PC-3 (cell line): ENCODE measurements around the gene PSMC6. TPM values are rescaled to one million over a fixed set of nuclear protein-coding genes. Genes with fewer than 3 reads are reported as not detected.

Source experiments
- ATAC-seq: fragments of 200-7000 bp; cut with Tn5 transposase; 2 replicates; pipeline ENCODE4 v1.9.1; 2020; ENCODE audit warnings: mild to moderate bottlenecking, moderate library complexity
- BruUV-seq: library from RNA; stranded (reverse); fragments of 400-500 nt; replicated peaks from 2 replicates; lab custom pipeline; 2021; lab: Mats Ljungman, UMichigan
- CTCF ChIA-PET: fragments of 300-600 bp; sonication (Branson Sonifier 250); formaldehyde crosslinking; loops from one replicate; lab custom pipeline; 2022; ENCODE audit warnings: antibody characterized with exemption; lab: Charles Lee
- POLR2A ChIA-PET: fragments of 300-600 bp; sonication (Branson Sonifier 250); formaldehyde crosslinking; loops from one replicate; lab custom pipeline; 2022; ENCODE audit warnings: antibody characterized with exemption; ENCODE audit not compliant: unreplicated experiment; lab: Charles Lee
- DNase-seq: peaks from one replicate; pipeline ENCODE4 v3.0.0-alpha.2; 2015
- H2AFZ ChIP-seq: fragments of 300-600 bp; sonication (generic); 2 replicates; pipeline ENCODE4 v1.6.0; 2016; ENCODE audit warnings: antibody characterized with exemption, low read length
- H3F3A ChIP-seq: fragments of 300-600 bp; sonication (generic); one replicate; pipeline ENCODE4 v1.6.0; 2017; ENCODE audit warnings: antibody characterized with exemption, low read length, control low read depth, mild to moderate bottlenecking; ENCODE audit not compliant: unreplicated experiment
- H3K27ac ChIP-seq: fragments of 300-600 bp; sonication (generic); 2 replicates; pipeline ENCODE4 v1.5.1; 2016; ENCODE audit warnings: mild to moderate bottlenecking, low read length
- H3K27me3 ChIP-seq: fragments of 300-600 bp; sonication (generic); 2 replicates; pipeline ENCODE4 v1.6.1; 2016; ENCODE audit warnings: low read length, mixed read lengths
- H3K36me3 ChIP-seq: fragments of 300-600 bp; sonication (generic); 2 replicates; pipeline ENCODE4 v1.6.1; 2016; ENCODE audit warnings: low read depth, mixed run types, low read length, mixed read lengths
- H3K4me1 ChIP-seq: fragments of 300-600 bp; sonication (generic); 2 replicates; pipeline ENCODE4 v1.5.1; 2016; ENCODE audit warnings: low read length; ENCODE audit not compliant: insufficient read depth
- H3K4me2 ChIP-seq: fragments of 300-600 bp; sonication (generic); 2 replicates; pipeline ENCODE4 v1.6.0; 2016; ENCODE audit warnings: low read length
- H3K4me3 ChIP-seq: fragments of 300-600 bp; sonication (generic); 2 replicates; pipeline ENCODE4 v1.5.1; 2016; ENCODE audit warnings: mild to moderate bottlenecking, low read length, mixed read lengths
- H3K79me2 ChIP-seq: fragments of 300-600 bp; sonication (generic); 2 replicates; pipeline ENCODE4 v1.6.1; 2017; ENCODE audit warnings: low read length, mixed read lengths
- H3K9ac ChIP-seq: fragments of 300-600 bp; sonication (generic); 2 replicates; pipeline ENCODE4 v1.6.0; 2016; ENCODE audit warnings: mild to moderate bottlenecking, low read length
- H3K9me2 ChIP-seq: fragments of 300-600 bp; sonication (generic); replicated peaks from 2 replicates; pipeline ENCODE4 v1.6.1; 2016; ENCODE audit warnings: mixed run types, low read length, mixed read lengths
- H3K9me3 ChIP-seq: fragments of 300-600 bp; sonication (generic); 2 replicates; pipeline ENCODE4 v1.6.1; 2016; ENCODE audit warnings: low read length, mixed read lengths
- H4K20me1 ChIP-seq: fragments of 300-600 bp; sonication (generic); 2 replicates; pipeline ENCODE4 v1.6.1; 2016; ENCODE audit warnings: low read length, mixed read lengths
- CTCF ChIP-seq: fragments of 300-600 bp; sonication (generic); conservative IDR thresholded peaks from 2 replicates; pipeline ENCODE4 v1.5.1; 2017; ENCODE audit warnings: antibody characterized with exemption, low read depth, mild to moderate bottlenecking, low read length
- EZH2 ChIP-seq: fragments of 300-600 bp; sonication (generic); IDR thresholded peaks from one replicate; pipeline ENCODE4 v1.6.1; 2017; ENCODE audit warnings: antibody characterized with exemption, mild to moderate bottlenecking, low read length; ENCODE audit not compliant: unreplicated experiment
- EZH2phosphoT487 ChIP-seq: fragments of 300-600 bp; sonication (generic); IDR thresholded peaks from 2 replicates; pipeline ENCODE4 v1.6.1; 2018; ENCODE audit warnings: mild to moderate bottlenecking, antibody characterized with exemption, low read length, borderline replicate concordance
- intact Hi-C: fragments of 100-400 bp; cut with micrococcal nuclease; formaldehyde crosslinking; loops from 2 replicates; pipeline ENCODE4 v1.9.0; 2023
- total RNA-seq: library from RNA; depleted of rRNA; stranded (reverse); fragments of >200 nt; gene quantifications from 2 replicates; pipeline ENCODE4 v1.2.3, GENCODE V29; 2014

PSMC6 gene
- total RNA-seq, 1 experiment from 2014 or later, result 232 TPM

- peak; percentile 69 for ATAC-seq
Measured at GRCh38 chr14:52695481-52696091, 11.4 kb upstream of the PSMC6 start, which contains the start of gene ERO1A. Gene ERO1A, minus strand, starts transcription at chr14:52695558. Its CDS starts 77 bp downstream, at chr14:52695481.

GRCh38 chr14:52700701-52701172 lies 6.3 kb upstream of the PSMC6 start:
- H3K4me3 ChIP-seq, result peak overlapping the region; percentile 14; the same call in 1 of the 2 replicates
- H3K79me2 ChIP-seq, result no peaks in the 10 kb centered on the region
- peak; percentile 96 for DNase-seq
- peaks cover 7% of the 10 kb centered on the region for H3F3A ChIP-seq
- no TSS peak for BruUV-seq
- H3K4me2 ChIP-seq, result peak overlapping the region; percentile 44
- peak; percentile 53 for ATAC-seq
- H2AFZ ChIP-seq, result peak overlapping the region; percentile 20
- no peak for TF ChIP-seq EZH2phosphoT487
- TF ChIP-seq CTCF, result no peak
- TF ChIP-seq EZH2, result no peak
- H3K36me3 ChIP-seq, result no peaks in the 10 kb centered on the region
- no peaks in the 10 kb centered on the region for H3K9me3 ChIP-seq
- POLR2A ChIA-PET, result interaction anchor here (0.7 kb wide), 2 partner anchors 52 to 363 kb away, joined by 4 read pairs; no protein-coding TSS in a partner anchor
- H4K20me1 ChIP-seq, result no peaks in the 10 kb centered on the region
- peak overlapping the region; percentile 59 for H3K9ac ChIP-seq
- CTCF ChIA-PET, result no interaction called here
- H3K27ac ChIP-seq, result peak overlapping the region; percentile 94
- H3K4me1 ChIP-seq, result peaks cover 43% of the 10 kb centered on the region
- H3K9me2 ChIP-seq, result no peaks in the 10 kb centered on the region
- intact Hi-C loops, result no loop called here
- no peaks in the 10 kb centered on the region for H3K27me3 ChIP-seq

More at GRCh38 chr14:52695481-52696091, 11.4 kb upstream of the PSMC6 start, which contains the start of gene ERO1A:
- intact Hi-C loops, result loop anchor here (1.0 kb wide), 1 partner anchor 12 kb away; the partner anchor contains the start of gene PSMC6
- no peaks in the 10 kb centered on the region for H3K27me3 ChIP-seq
- ChIA-PET CTCF (interaction anchor here (0.9 kb wide), 1 partner anchor 34 kb away, joined by 5 read pairs; the partner anchor contains the start of gene STYX), POLR2A (interaction anchor here (0.5 to 1.3 kb wide), 7 partner anchors 12 to 216 kb away, joined by 3 to 9 read pairs (median 4); partner anchors contain the start of genes GPR137C and TXNDC16)
- peaks cover 52% of the 10 kb centered on the region for H3K4me1 ChIP-seq
- peaks cover 48% of the 10 kb centered on the region for H3K79me2 ChIP-seq
- H3K9me3 ChIP-seq, result no peaks in the 10 kb centered on the region
- H3K36me3 ChIP-seq, result no peaks in the 10 kb centered on the region
- H3K27ac ChIP-seq, result peak within 1 kb of the TSS; percentile 87
- H2AFZ ChIP-seq, result peak within 1 kb of the TSS; percentile 74
- H3F3A ChIP-seq, result peaks cover 10% of the 10 kb centered on the region
- peak within 1 kb of the TSS; percentile 96 for H3K9ac ChIP-seq
- peak within 1 kb of the TSS; percentile 79 for H3K4me3 ChIP-seq
- peak; percentile 88 for DNase-seq
- peak within 1 kb of the TSS; percentile 90 for H3K4me2 ChIP-seq
- TF ChIP-seq CTCF, result no peak
- peak; percentile 86 for TF ChIP-seq EZH2phosphoT487
- no TSS peak for BruUV-seq
- H4K20me1 ChIP-seq, result peaks cover 41% of the 10 kb centered on the region
- H3K9me2 ChIP-seq, result no peaks in the 10 kb centered on the region
